GM19324 (cell line): ENCODE results near the gene FAM240B.

Experiments used
- ATAC-seq: cut with Tn5 transposase; IDR thresholded peaks from one replicate; pipeline ENCODE4 v1.9.1; 2021; ENCODE audit warnings: mild to moderate bottlenecking, moderate library complexity; ENCODE audit not compliant: unreplicated experiment, low FRiP score

FAM240B gene

DNA sequence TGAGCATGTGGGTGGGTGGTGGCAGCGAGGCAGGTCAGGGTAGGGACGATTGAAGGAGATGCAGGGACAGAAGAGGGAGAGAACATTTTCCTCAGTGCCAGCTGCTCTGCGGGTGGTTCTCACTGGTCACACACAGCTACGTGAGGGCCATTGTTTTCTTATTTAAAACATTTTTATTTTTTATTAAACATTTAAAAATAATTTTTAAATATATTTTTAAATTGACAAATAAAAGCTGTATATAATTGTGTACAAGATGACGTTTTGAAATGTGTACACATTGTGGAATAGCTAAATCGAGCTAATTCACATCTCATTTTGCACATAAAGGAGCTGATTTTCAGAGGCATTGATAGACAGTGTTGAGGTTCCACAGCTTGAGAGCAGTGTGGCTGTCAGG is 14.0 kb downstream of the FAM240B start:
- ATAC-seq, result no peak

DNA sequence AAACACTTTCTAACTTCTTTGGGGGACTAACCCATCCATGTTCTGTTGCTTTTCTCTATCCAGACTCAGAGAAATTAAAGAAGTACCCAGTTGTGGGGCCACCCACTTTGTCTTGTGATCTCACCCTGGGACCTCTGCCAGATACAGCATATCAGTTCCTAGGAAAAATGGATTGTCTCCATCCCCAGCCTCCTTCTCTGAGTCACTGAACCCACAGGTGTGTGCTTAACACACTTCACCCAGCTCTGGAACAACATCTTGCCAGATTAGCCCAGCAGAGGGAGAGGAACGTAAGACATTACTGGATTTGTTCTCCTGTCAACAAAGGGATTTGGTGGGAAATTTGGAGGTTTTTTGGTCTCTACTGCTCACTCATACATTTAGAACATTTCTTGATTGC is 19.2 kb downstream of the FAM240B start:
- ATAC-seq, result no peak

DNA sequence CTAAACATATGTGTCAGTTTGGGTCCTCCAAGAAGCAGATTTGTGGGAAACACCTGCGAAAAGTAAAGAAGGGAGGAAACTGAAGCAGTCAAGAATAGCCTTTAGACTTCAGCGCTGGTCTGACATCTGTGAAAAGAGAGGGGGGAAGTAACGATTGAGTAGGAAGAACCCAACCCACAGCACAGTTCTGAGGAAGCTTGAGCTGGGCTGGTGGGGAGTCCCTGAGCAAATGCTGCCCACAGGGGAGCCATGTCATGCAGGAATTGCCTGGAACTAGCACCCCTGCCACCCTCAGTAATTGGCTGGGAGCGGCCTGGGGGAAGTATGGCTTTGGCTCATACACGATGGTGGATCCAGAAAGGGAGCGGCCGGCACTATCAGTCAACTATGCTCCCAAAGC is 20.6 kb downstream of the FAM240B start:
- ATAC-seq, result no peak

DNA sequence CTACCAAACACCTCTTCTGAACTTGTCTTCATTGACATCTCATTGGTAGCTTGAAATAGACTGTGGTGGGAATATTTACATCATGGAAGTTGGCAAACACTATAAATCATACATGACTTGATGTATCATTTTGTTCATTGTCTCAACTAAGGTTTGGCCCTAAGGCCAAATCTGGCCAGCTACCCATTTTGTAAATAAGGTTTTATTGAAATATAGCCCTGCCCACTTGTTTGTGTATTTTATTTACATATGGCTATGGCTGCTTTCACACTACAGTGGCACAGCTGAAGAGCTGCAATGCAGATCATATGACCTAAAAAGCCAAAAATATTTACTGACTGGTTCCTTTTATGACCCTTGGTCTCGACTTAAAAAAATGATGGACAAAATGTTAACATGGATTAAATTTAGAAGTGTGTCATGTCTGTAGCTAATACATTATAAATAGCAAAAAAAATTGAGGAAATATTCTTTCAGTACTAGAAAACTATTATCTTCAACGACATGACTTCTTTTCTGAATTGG is 22.1 kb downstream of the FAM240B start:
- no peak for ATAC-seq

DNA sequence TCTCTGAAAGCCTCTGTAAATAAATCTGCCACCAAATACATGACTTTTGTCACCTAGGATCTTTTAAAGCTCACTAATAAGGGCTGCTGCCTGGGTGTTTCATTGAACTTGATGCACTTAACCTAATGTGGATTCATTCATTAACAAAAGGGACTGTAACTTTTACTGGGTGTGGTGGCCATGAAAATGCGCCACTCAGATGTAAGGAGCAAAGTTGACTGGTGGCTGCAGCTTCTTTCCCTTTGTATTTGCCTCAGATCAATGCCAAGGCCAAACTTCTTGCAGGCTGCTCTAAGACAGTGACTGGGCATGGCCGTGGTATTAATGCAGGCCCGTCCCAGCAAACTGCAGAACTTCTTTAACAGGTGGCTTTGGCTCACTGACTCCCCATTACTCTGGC is 22.9 kb downstream of the FAM240B start:
- no peak for ATAC-seq

DNA sequence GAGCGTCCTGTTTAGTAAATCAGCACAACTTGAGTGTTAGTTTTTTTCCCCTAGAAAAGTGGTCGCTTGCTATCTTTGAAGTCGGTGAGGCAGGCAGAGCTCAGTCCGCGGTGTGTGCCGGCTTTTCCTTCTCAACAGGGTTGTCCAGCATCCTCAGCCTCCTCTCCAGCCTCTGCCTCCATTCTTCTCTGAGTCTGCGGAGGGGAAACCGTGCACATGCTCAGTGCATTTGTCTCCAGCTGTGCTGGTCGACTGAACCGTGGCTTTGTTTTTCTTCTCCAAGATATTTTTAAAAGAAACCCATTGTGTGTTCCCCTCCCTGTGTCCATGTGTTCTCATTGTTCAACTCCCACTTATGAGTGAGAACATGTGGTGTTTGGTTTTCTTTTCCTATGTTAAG is 25.3 kb downstream of the FAM240B start:
- no peak for ATAC-seq

DNA sequence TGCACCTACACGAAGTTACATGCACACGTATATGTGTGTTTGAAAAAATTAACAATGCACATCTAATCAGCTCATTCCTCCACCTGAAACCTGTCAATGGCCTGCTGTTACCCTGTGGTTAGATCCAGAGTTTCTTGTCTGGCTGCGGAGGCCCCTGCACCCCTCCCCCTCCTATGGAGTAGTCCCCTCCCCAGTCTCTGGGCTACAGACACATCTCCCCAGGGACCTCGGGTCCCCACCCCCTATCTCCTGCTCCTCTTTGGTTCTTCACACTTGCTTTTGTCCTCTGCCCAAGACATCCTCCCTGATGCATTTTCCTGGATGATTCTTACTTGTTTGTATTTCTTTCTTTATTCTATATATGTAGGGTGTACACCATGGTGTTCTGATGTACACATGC is 27.2 kb downstream of the FAM240B start:
- no peak for ATAC-seq

DNA sequence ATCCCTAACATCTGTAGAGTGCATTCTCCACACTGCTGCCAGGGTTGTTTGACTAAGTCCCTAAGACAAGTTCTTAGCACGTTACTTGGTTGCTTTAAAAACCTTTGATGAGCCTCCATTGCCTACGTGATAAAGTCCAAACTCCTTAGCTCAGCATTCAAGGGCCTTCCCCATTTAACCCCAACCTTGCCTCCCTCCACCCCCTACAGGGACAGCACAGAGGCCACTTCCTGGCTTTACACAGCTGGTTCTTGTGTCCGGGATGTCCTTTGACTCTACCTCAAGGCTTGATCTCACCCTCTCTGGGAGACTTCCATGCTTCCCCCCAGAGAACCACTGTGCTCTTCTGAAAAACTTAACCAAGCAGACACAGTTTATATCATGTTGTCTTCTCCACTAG is 29.4 kb downstream of the FAM240B start:
- ATAC-seq, result no peak

DNA sequence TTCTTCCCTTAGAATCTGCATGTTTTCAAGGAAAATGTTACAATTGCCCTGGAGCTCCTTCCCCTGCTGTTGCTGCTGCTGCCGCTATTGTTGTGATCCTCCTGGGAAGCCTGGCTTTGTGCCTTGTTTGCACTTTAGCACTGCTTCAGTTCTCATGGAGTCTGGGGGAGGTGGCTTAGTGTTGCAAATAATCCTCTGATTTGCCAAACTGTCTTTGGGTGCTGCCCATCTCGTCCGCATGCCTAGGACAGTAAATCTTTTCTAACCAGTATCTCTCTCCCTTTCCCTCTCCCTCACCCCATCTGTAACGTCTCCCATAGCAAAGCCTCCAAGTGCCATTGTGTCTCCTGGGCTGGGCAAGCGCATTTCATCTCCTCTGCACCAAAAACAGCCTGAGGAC is 30.3 kb downstream of the FAM240B start:
- no peak for ATAC-seq

DNA sequence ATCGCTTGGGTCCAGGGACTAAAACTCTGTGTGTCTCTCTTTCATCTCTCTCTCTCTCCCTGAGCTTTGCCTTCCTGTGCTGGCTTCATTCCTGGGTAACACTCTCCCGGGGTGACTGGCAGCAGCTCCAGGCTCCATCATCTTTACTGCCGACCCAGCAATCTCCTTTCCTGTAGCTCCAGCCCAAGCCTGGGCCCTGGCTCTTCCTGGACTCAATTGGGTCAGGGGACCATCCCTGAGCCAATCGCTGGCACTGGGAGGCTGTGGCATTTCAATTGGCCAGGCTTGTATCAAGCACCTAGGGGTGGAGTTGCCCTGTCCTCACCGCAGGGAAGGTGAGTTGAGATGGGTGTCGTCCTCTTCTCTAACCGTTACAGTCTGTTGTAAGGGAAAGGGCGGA is 31.9 kb downstream of the FAM240B start:
- ATAC-seq, result no peak

DNA sequence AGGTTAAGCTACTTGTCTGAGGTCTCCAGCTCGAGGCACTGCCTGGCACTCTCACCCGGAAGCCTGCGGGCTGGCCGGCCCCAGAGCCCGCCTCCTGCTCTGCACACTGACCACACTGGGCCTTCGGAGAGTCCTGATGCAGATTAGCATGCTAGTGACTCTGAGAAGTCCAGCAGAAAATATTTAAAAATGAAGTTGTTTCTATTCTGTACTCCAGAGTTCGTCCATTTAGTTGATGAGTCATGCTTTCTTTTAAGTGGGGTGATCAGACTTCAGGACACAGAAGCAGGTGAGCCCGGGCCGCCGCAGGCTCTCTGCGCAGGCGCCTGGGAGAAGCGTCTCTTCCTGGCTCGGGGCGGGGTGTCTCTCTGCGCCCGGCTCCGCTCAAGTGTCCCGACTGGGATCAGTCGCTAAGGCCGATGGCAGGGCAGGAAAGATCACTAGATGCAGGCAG is 32.5 kb downstream of the FAM240B start:
- peak; percentile 75 for ATAC-seq

DNA sequence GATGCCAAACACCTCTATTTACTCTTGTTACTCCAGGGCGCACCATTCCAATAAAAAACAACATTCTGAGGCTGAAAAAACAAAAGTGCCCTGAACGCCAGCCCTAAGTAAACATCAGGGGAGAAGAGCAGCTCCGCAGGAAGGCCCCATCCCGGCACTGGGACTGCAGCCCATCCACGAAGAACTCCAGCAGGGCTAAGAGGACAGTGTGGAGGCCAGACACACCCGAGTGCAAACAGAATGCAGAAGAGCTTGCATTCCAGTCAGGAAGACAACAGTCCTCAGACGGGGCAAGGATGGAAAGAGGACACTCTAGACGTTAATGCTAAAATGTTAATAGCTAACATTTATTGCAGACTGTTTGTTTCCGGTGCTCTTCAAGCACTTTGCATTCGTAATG is 33.0 kb downstream of the FAM240B start:
- no peak for ATAC-seq

DNA sequence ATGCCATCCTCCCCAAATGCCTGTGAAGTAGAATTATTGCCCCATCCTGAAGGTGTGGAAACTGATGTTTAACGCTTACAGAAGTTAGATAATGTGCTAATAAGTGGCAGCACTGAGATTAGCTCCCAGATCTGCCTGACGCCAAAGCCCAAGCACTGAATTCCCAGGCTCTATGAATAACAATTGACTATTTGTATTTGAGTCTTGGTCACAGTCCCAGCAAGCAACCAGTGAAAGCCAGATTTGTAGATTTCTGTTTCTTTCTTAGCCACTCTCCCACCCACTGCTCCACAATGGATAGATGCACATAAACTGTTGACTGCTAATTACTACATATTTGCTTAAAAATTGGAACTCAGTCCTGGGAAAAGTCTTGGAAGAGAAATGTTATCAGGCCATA is 34.4 kb downstream of the FAM240B start:
- no peak for ATAC-seq

DNA sequence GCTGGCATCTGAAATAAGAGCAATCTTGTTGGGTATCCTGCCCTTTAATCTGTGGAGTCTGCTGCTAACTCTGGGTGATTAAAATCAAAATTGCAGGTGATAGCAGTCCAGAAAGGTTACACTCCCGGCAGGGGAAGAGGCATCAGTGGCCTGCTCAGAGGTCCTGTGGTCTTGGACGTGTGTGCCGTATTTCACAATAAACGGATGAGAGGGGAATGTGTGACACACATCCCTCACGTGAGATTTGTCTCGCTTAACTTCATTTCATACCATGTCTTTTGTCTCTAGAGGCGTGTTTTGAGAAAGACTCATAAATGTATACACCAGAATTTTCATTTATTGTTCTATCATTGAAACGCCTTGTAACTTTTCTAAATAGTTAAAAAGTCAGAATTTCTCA is 36.6 kb downstream of the FAM240B start:
- no peak for ATAC-seq

DNA sequence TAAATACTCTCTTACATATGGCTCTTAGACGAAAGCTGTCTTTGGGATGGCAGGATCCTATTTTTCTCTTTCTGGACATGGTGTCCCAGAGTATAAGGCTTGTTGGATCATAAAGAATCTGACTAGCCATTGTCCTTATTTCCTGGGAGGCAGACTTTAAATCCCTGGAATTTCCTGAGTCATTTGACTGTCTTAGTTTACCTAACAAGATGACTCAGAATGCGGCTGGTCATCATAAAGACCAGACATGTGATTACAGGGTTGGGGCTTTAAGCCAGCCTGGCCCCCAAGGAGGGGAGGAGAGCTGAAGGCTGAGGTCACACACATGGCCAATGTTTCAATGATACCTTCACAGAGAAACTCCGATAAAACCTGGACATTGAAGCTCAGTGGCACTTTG is 37.2 kb downstream of the FAM240B start:
- ATAC-seq, result no peak

DNA sequence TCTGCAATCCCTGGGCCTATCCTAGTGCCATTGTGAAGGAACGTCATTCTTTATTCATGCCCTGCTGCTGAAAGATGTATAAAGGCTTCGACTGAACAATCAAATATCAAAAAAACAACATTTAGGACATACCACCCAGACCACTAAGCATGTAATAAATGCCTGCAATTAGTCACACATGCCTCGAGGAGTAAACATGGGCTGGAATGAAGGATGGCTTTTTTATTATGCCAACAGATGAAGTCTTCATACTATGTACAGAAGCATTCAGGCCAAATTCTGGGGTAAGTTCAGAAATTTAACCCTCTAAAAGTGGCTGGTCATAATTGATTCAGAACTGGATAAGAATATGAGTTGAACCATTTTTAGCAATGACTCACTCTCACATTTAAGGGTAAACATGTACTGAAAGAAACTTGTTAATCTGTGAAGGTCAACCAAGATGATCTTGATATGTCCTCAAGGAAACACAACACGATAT is 38.1 kb downstream of the FAM240B start:
- ATAC-seq, result no peak

DNA sequence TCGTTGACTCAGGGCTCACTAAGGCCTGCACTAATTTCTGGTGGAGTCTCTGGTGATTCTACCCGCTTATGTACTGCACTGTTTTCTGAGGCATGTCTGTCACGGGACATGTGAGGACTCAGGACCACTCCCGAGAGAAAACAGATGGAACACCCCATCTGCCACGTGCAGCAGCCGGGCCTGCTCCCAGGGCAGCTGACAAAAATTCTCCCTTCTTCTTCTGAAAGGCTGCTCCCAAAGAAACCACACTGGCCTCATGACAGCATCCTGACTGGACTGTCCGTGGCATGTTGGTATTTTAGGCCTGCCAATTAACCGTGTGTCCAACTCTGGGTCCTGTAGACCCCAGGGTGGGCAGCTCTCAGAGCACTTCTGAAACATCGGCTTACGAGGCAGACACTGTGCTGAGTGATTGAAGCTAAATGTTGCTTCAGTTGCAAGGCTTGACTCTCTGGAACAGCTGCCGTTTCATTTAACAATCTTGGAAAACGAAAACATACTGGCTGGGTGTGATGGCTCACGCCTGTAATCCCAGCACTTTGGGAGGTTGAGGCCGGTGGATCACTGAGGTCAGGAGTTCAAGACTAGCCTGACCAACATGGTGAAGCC is 39.0 kb downstream of the FAM240B start:
- ATAC-seq, result no peak

DNA sequence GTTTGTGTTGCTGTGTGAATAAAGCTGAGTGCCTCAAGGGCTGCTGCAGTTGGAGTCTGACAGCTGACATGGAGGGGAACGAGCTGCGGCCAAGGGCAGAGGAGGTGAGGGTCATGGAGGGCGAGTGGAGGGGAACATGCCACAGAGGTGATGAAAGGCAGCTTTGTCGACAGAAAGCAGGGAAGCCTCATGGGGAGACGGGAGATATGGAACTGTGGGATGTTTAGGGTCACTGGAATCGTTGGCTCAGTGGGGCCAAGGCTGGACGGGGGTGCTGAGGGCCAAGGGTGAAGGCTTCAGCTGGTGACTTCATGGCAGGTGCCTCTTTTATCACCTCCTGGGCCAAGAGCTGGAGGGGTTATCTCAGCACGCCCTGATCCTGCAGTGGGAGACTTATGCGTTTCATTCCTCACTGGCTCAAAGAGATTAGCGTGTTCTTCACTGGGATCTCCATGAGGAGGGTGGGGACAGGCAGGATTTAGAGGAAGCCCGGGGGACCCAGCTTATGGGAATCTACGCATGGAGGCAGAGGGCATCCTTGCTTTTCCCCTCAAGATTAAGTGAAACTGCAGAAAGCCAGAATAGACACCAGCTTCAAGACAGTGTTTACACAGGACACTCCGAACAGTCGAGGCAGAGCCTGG is 42.2 kb downstream of the FAM240B start:
- no peak for ATAC-seq

DNA sequence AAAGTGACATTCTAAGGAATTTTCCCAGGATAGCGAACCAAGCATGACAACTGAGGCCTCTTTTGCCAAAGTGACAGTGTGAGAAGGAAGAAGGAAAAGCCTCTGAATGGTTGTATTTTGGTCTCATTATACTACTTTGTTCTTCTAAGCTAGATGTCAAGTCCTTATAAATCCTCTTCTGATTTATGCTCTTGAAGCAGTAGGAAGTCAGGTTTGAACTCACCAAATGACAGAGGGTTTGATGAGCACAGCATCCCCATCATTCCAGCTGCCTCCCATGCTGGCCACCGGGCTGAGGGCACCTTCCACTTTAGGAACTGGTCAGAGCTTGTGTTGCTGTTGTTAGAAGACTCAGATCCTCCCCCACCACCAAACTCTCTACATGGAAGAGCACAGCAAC is 44.1 kb downstream of the FAM240B start:
- no peak for ATAC-seq

DNA sequence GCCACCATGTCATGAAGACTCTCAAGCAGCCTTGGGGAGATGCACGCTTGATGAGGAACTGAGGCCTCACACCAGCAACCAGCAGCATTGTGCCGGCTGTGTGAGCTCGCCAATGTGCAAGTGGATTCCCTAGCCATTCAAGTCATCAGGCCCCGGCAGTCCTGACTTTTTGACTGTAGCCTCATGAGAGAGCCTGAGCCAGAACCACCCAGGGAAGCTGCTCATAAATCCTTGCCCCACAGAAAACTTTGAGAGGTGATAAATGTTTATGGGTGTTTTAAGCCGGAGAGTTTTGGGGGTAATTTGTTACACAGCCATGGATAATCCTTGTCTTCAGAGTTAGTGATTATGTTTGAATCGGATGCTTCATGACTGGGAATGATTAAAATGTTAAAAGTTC is 44.7 kb downstream of the FAM240B start:
- no peak for ATAC-seq

DNA sequence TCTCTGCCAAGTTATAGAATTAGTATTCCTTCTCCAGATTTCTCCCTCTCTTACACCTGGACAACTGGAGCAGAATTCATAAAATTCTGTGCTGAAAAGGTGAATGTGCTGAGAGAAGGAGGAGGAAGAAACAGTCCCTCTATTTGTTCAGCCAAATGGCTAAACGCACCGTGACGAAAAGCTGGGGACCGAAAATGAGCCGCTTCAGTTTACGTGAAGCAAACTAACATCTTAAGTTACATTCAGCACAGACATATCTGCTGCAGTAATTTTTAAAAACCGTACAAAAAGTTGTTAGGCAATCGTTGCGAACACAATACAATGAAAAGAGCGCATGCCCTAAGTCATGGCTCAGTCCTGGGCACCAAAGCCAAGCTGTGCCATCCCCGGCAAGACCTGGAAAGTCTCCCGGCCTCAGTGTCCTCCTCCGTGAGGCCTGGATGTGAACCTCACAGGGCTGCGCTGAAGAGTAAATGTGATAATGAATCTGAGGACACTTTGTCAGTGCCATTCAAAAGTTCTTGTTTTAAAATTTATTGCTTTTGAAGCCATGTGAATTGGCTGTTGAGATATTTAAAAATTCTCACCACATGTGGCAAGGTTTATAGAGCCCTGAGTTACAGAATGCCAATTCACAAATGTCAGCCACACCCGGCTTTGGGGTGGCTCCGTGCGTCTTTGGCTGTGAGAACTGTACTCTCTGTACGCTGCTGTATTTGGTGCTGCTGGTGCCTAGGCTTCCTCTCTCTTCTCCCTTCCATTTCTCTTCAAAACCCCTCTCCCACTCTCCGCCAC is 46.3 kb downstream of the FAM240B start:
- no peak for ATAC-seq
